B cell (primary cell): Measurements from ENCODE around the gene EVA1A. TPM values are rescaled to one million over a fixed set of nuclear protein-coding genes. Genes with fewer than 3 reads are reported as not detected.

Source experiments
- ATAC-seq: fragments of 200-7000 bp; cut with Tn5 transposase; one replicate; pipeline ENCODE4 v1.10.0; 2021; ENCODE audit warnings: low read depth, mild to moderate bottlenecking, moderate number of reproducible peaks, moderate library complexity
- CTCF ChIA-PET: fragments of 350-600 bp; sonication (Branson Sonifier 250); formaldehyde crosslinking; loops from one replicate; lab custom pipeline; 2021; ENCODE audit warnings: antibody characterized with exemption, inconsistent platforms; lab: Charles Lee
- POLR2A ChIA-PET: fragments of 350-600 bp; sonication (Branson Sonifier 250); formaldehyde crosslinking; loops from one replicate; lab custom pipeline; 2021; ENCODE audit warnings: antibody characterized with exemption; lab: Charles Lee
- DNase-seq: peaks from one replicate; pipeline ENCODE4 v3.0.0; 2013
- H2AFZ ChIP-seq: 2 replicates; pipeline ENCODE4 v1.6.1; 2012; ENCODE audit warnings: mild to moderate bottlenecking, low read depth, low read length; ENCODE audit not compliant: insufficient read depth, poor library complexity, severe bottlenecking
- H3K27ac ChIP-seq, 2 donors: 1 replicate in 1 of 2; 2 replicates in 1 of 2; pipeline ENCODE4 v1.5.1; 2012 to 2013; ENCODE audit warnings: low read length in 2 of 2, mild to moderate bottlenecking in 2 of 2, moderate library complexity in 1 of 2
- H3K27me3 ChIP-seq, 4 experiments: fragments of 200-600 bp in 1 of 4; sonication (generic) in 1 of 4; replicated peaks in 1 of 4; 1 replicate in 2 of 4; 2 replicates in 2 of 4; pipeline versions ENCODE4 v1.6.1 to v1.7.0; 2013 to 2016; ENCODE audit warnings: low read length in 3 of 4, mild to moderate bottlenecking in 2 of 4, mixed read lengths in 1 of 4, moderate library complexity in 1 of 4; ENCODE audit not compliant: insufficient read depth in 4 of 4, control insufficient read depth in 3 of 4; ENCODE audit errors: control extremely low read depth in 1 of 4
- H3K36me3 ChIP-seq, 2 experiments: replicated peaks in 1 of 2; 1 replicate in 1 of 2; 2 replicates in 1 of 2; pipeline versions ENCODE4 v1.6.1 to v1.7.1; 2013; ENCODE audit warnings: low read length in 1 of 2; ENCODE audit not compliant: insufficient read depth in 2 of 2, control insufficient read depth in 1 of 2; ENCODE audit errors: control extremely low read depth in 1 of 2, extremely low read depth in 1 of 2
- H3K4me1 ChIP-seq, 2 donors: fragments of 200-600 bp in 1 of 2; sonication (generic) in 1 of 2; 1 replicate in 1 of 2; 2 replicates in 1 of 2; pipeline versions ENCODE4 v1.5.1 to v1.6.1; 2013 to 2017; ENCODE audit warnings: low read length in 2 of 2; ENCODE audit not compliant: control insufficient read depth in 2 of 2, insufficient read depth in 2 of 2
- H3K4me2 ChIP-seq: replicated peaks from 2 replicates; pipeline ENCODE3; 2012; ENCODE audit warnings: mild to moderate bottlenecking, low read depth, low read length; ENCODE audit not compliant: poor library complexity, severe bottlenecking
- H3K4me3 ChIP-seq, 5 experiments: fragments of 200-600 bp in 1 of 5; sonication (generic) in 1 of 5; 1 replicate in 3 of 5; 2 replicates in 2 of 5; pipeline versions ENCODE4 v1.5.1 to v1.7.0; 2011 to 2016; ENCODE audit warnings: low read length in 4 of 5, mild to moderate bottlenecking in 4 of 5, low read depth in 2 of 5, control low read depth in 1 of 5, moderate library complexity in 1 of 5; ENCODE audit not compliant: insufficient read depth in 1 of 5; ENCODE audit errors: control extremely low read depth in 1 of 5, extremely low read depth in 1 of 5
- H3K79me2 ChIP-seq: fragments of 200-600 bp; sonication (generic); one replicate; pipeline ENCODE4 v1.6.0; 2016; ENCODE audit warnings: low read length; ENCODE audit not compliant: control insufficient read depth, insufficient read depth
- H3K9ac ChIP-seq: fragments of 200-600 bp; sonication (generic); 2 replicates; pipeline ENCODE4 v1.6.1; 2017; ENCODE audit warnings: mild to moderate bottlenecking, low read length, moderate library complexity
- H3K9me3 ChIP-seq, 3 donors: one replicate each; pipeline versions ENCODE4 v1.6.1 to v1.7.1; 2013; ENCODE audit warnings: low read length in 2 of 3; ENCODE audit not compliant: control insufficient read depth in 2 of 3, insufficient read depth in 1 of 3; ENCODE audit errors: control extremely low read depth in 1 of 3
- H4K20me1 ChIP-seq: 2 replicates; pipeline ENCODE4 v1.6.0; 2012; ENCODE audit warnings: mild to moderate bottlenecking, low read length; ENCODE audit not compliant: insufficient read depth, control insufficient read depth, poor library complexity, severe bottlenecking
- H3K27ac Mint-ChIP-seq: one replicate; pipeline ENCODE4 v1.8.0; 2021; ENCODE audit warnings: mixed read lengths
- H3K27me3 Mint-ChIP-seq: one replicate; pipeline ENCODE4 v1.8.0; 2021; ENCODE audit warnings: mixed read lengths
- H3K4me1 Mint-ChIP-seq: one replicate; pipeline ENCODE4 v1.8.0; 2021; ENCODE audit warnings: mixed read lengths
- H3K4me3 Mint-ChIP-seq: one replicate; pipeline ENCODE4 v1.8.0; 2021; ENCODE audit warnings: mixed read lengths
- H3K9me3 Mint-ChIP-seq: one replicate; pipeline ENCODE4 v1.8.0; 2022; ENCODE audit warnings: mixed read lengths; ENCODE audit not compliant: insufficient read depth
- CTCF ChIP-seq: fragments of 200-600 bp; IDR thresholded peaks from one replicate; pipeline ENCODE4 v1.8.0; 2022; ENCODE audit warnings: antibody characterized with exemption, mild to moderate bottlenecking
- EZH2 ChIP-seq: IDR thresholded peaks from 2 replicates; pipeline ENCODE4 v1.6.1; 2012; ENCODE audit warnings: borderline replicate concordance, low read depth, mild to moderate bottlenecking, moderate library complexity, low read length; ENCODE audit not compliant: insufficient read depth, poor library complexity, severe bottlenecking
- WGBS: methylation state at CpG from one replicate; pipeline ENCODE4 v1.1.5; 2013; ENCODE audit warnings: missing lambda C conversion rate; ENCODE audit not compliant: insufficient coverage; 5-methylcytosine and 5-hydroxymethylcytosine counted together
- intact Hi-C: fragments of 100-400 bp; cut with micrococcal nuclease; formaldehyde crosslinking; loops from one replicate; pipeline ENCODE4 v1.10.0; 2022
- polyA plus RNA-seq: library from polyadenylated mRNA; depleted of rRNA; stranded (reverse); fragments of >200 nt; gene quantifications from 2 replicates; pipeline ENCODE4 v1.2.3, GENCODE V29; 2012
- total RNA-seq, 2 donors: library from RNA; stranded (reverse); fragments of 120-200 nt in 1 of 2; gene quantifications; 1 replicate in 1 of 2; 2 replicates in 1 of 2; pipeline versions ENCODE4 v1.2.3 to v1.2.4, GENCODE V29; 2013 to 2022

The EVA1A gene
- total and polyA plus RNA-seq, 2 donors (not counting 1 experiment from before 2014, with no cell fraction given): not detected

GRCh38 chr2:75560022-75560767 is 544 bp downstream of the EVA1A start:
- Mint-ChIP-seq H3K27me3 (peaks cover 64% of the 10 kb centered on the region), H3K9me3 (no peaks in the 10 kb centered on the region), H3K4me1 (peaks cover 15% of the 10 kb centered on the region), H3K27ac (no peak overlapping the region), H3K4me3 (peak overlapping the region; percentile 74)
- H3K27me3 ChIP-seq: peaks cover 0 to 42% (median 13%) of the 10 kb centered on the region in 4 experiments
- POLR2A ChIA-PET: no interaction called here
- WGBS: 5% methylated on average over 43 of the region's 43 CpGs
- DNase-seq (no peak), ATAC-seq (no peak)
- peak overlapping the region in 2 of 5 experiments; percentile 8 to 21 for H3K4me3 ChIP-seq
- TF ChIP-seq EZH2 (no peak), CTCF (no peak)
- H3K79me2 ChIP-seq: no peaks in the 10 kb centered on the region
- H3K4me2 ChIP-seq: peak overlapping the region; percentile 62
- H4K20me1 ChIP-seq: no peaks in the 10 kb centered on the region
- peaks cover 5 to 14% of the 10 kb centered on the region in 2 donors for H3K4me1 ChIP-seq
- CTCF ChIA-PET: no interaction called here
- H3K9me3 ChIP-seq: no peaks in the 10 kb centered on the region
- no peaks in the 10 kb centered on the region for H3K36me3 ChIP-seq
- no peak overlapping the region for H3K9ac ChIP-seq
- intact Hi-C loops: no loop called here
- peak overlapping the region; percentile 35 for H2AFZ ChIP-seq
- no peak overlapping the region for H3K27ac ChIP-seq

- H3K27ac ChIP-seq: no peak overlapping the region
- peaks cover 5 to 14% of the 10 kb centered on the region in 2 donors for H3K4me1 ChIP-seq
- peaks cover 15% of the 10 kb centered on the region for H3K4me1 Mint-ChIP-seq
- no peaks in the 10 kb centered on the region for H3K79me2 ChIP-seq
- H3K27me3 Mint-ChIP-seq: peaks cover 62% of the 10 kb centered on the region
- CTCF ChIA-PET: no interaction called here
- no peak for DNase-seq
- no peak overlapping the region for H3K4me2 ChIP-seq
- no peaks in the 10 kb centered on the region for H3K36me3 ChIP-seq
- 2% methylated on average over 6 of the region's 8 CpGs for WGBS
- no peaks in the 10 kb centered on the region for H3K9me3 ChIP-seq
- no peaks in the 10 kb centered on the region for H4K20me1 ChIP-seq
- peak overlapping the region; percentile 74 for H3K4me3 Mint-ChIP-seq
- no peak overlapping the region for H2AFZ ChIP-seq
- no peak overlapping the region for H3K9ac ChIP-seq
- ATAC-seq: no peak
- no peak overlapping the region for H3K4me3 ChIP-seq
- intact Hi-C loops: no loop called here
- TF ChIP-seq EZH2 (no peak), CTCF (no peak)
- no peaks in the 10 kb centered on the region for H3K9me3 Mint-ChIP-seq
- H3K27me3 ChIP-seq: peaks cover 0 to 42% (median 15%) of the 10 kb centered on the region in 4 experiments
- POLR2A ChIA-PET: no interaction called here
- no peak overlapping the region for H3K27ac Mint-ChIP-seq
Observed at GRCh38 chr2:75559680-75560021, 1.1 kb downstream of the EVA1A start.
